DMS153 treated with DMSO at 0.1 percent for 48 hours (cell line): Measurements from ENCODE around the gene GPX7.
"Not testable (repeated sequence)": the region's sequence is repeated elsewhere in the genome, so short reads cannot be mapped to it uniquely, and the experiment has no call there.

Source experiments
- DNase-seq: peaks from one replicate; lab custom pipeline; 2025; ENCODE audit not compliant: unreplicated experiment; lab: John Stamatoyannopoulos, UW

GPX7 gene

GRCh38 chr1:52601991-52602855, at the start of gene GPX7:
GPX7 (plus strand) TSS chr1:52602371; CDS start chr1:52602410, 39 bp downstream.
- DNase-seq, result peak; percentile 9

GRCh38 chr1:52552505-52553361, 49.4 kb upstream of the GPX7 start, which contains the start of gene TUT4:
TUT4 (minus strand) TSS chr1:52553092; CDS start chr1:52526280, 26,812 bp downstream.
- DNase-seq, result peak; percentile 64

- peak; percentile 56 for DNase-seq
Observed at GRCh38 chr1:52553362-52554266, 48.6 kb upstream of the GPX7 start.

- no peak for DNase-seq
Observed at GRCh38 chr1:52554267-52554640, 47.9 kb upstream of the GPX7 start.

- peak; percentile 44 for DNase-seq
Observed at GRCh38 chr1:52554756-52555155, 47.4 kb upstream of the GPX7 start.

- DNase-seq, result no peak
Observed at GRCh38 chr1:52556641-52557360, 45.4 kb upstream of the GPX7 start.

- no peak for DNase-seq
Observed at GRCh38 chr1:52558941-52559340, 43.2 kb upstream of the GPX7 start.

- DNase-seq, result no peak
Observed at GRCh38 chr1:52559875-52560274, 42.3 kb upstream of the GPX7 start.

GRCh38 chr1:52562766-52563165, 39.4 kb upstream of the GPX7 start:
- DNase-seq, result no peak

- no peak for DNase-seq
Observed at GRCh38 chr1:52567943-52568342, 34.2 kb upstream of the GPX7 start.

- no peak for DNase-seq
Observed at GRCh38 chr1:52569449-52570210, 32.5 kb upstream of the GPX7 start.

GRCh38 chr1:52571783-52572182, 30.4 kb upstream of the GPX7 start:
- no peak for DNase-seq

GRCh38 chr1:52572387-52572786, 29.8 kb upstream of the GPX7 start:
- DNase-seq, result no peak

GRCh38 chr1:52574594-52574993, 27.6 kb upstream of the GPX7 start:
- no peak for DNase-seq

GRCh38 chr1:52576074-52576473, 26.1 kb upstream of the GPX7 start:
- DNase-seq, result no peak

GRCh38 chr1:52578066-52578465, 24.1 kb upstream of the GPX7 start:
- not testable (repeated sequence) for DNase-seq

GRCh38 chr1:52579415-52579814, 22.8 kb upstream of the GPX7 start:
- DNase-seq, result no peak

- no peak for DNase-seq
Observed at GRCh38 chr1:52580283-52580682, 21.9 kb upstream of the GPX7 start.

- no peak for DNase-seq
Observed at GRCh38 chr1:52582116-52582696, 20.0 kb upstream of the GPX7 start.
